Endothelial cell of umbilical vein (primary cell): ENCODE data around the gene KLK8.

Source experiments
- CTCF ChIP-seq, 2 donors: IDR thresholded peaks; 1 replicate in 1 of 2; 2 replicates in 1 of 2; pipeline ENCODE4 v1.5.1; 2011; ENCODE audit warnings: low read length in 2 of 2, mild to moderate bottlenecking in 2 of 2, moderate library complexity in 2 of 2, control low read depth in 1 of 2, inconsistent platforms in 1 of 2, low read depth in 1 of 2; ENCODE audit not compliant: insufficient read depth in 1 of 2; ENCODE audit errors: extremely low read depth in 1 of 2
- EZH2 ChIP-seq: IDR thresholded peaks from 2 replicates; pipeline ENCODE4 v1.6.1; 2012; ENCODE audit warnings: borderline replicate concordance, low read depth, mild to moderate bottlenecking, moderate library complexity, low read length, inconsistent platforms; ENCODE audit not compliant: severe bottlenecking
- JUN ChIP-seq: IDR thresholded peaks from 2 replicates; pipeline ENCODE4 v1.6.1; 2011; ENCODE audit warnings: borderline replicate concordance, low read depth; ENCODE audit not compliant: insufficient read length, insufficient read depth
- POLR2A ChIP-seq: IDR thresholded peaks from 2 replicates; pipeline ENCODE4 v1.6.1; 2012; ENCODE audit warnings: low read depth, mild to moderate bottlenecking, control low read depth, low read length

GRCh38 chr19:50977626-50978025 is 23.8 kb downstream of the KLK8 start:
- no peak for TF ChIP-seq EZH2
- no peak for TF ChIP-seq JUN
- no peak for TF ChIP-seq POLR2A
- no peak for TF ChIP-seq CTCF (IDR thresholded peaks at IDR 0.05; ENCODE audit: extremely low read depth in 1 of 2, insufficient read depth in 1 of 2, low read depth in 1 of 2, low read length in 2 of 2)
